ENCODE data around the gene ROR1.

ROR1 gene

DNA sequence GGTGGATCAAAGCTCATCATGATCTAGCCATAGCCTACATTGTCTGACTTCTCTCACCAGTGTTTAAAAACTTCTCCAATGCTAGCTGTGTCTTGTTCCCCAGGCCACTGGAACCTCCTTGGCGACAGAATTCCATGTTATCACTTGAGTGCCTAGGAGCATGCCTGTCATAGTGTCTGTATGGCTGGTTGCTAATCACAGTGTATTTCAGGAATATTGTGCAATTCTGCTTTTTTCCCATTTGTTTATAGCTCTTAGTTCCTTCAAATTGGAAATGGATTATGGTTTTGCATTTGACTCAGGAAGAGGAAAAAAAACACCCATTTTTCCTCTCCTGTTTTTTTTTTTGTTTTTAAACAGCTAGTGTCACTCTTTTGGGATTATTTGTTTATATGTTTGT, 25.5 kb downstream of the ROR1 start:
- H3K4me3 ChIP-seq (ENCODE audit: low read length) = no peak overlapping the region
- no peak for DNase-seq (ENCODE audit: low read depth)
- TF ChIP-seq, protein P1, sequence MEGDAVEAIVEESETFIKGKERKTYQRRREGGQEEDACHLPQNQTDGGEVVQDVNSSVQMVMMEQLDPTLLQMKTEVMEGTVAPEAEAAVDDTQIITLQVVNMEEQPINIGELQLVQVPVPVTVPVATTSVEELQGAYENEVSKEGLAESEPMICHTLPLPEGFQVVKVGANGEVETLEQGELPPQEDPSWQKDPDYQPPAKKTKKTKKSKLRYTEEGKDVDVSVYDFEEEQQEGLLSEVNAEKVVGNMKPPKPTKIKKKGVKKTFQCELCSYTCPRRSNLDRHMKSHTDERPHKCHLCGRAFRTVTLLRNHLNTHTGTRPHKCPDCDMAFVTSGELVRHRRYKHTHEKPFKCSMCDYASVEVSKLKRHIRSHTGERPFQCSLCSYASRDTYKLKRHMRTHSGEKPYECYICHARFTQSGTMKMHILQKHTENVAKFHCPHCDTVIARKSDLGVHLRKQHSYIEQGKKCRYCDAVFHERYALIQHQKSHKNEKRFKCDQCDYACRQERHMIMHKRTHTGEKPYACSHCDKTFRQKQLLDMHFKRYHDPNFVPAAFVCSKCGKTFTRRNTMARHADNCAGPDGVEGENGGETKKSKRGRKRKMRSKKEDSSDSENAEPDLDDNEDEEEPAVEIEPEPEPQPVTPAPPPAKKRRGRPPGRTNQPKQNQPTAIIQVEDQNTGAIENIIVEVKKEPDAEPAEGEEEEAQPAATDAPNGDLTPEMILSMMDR (IDR thresholded peaks at IDR 0.05; ENCODE audit: insufficient read depth, low read depth, low read length, missing control alignments) = no peak

DNA sequence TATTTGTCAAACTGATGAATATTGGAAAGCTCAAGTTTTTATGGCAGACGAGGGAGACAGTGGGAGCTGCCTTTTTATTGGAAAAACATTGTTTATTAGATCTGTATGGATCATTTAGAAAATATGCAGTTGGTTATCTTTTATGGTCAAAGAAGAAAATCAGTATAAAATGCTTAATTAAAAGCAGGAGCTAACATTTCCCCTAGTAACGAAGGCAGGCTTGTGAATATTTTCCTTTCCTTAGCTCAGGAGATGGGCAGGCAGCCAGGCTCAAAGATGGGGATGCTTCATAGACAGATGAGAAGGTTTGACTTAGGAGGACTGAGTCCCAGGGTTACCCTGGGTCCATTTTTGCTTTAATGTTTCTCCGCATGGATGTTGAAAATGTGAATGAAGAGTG, 26.0 kb downstream of the ROR1 start:
- DNase-seq (ENCODE audit: low read depth) = no peak
- no peak overlapping the region for H3K4me3 ChIP-seq (ENCODE audit: low read length)
- TF ChIP-seq, protein P1 (IDR thresholded peaks at IDR 0.05; ENCODE audit: insufficient read depth, low read depth, low read length, missing control alignments) = no peak

DNA sequence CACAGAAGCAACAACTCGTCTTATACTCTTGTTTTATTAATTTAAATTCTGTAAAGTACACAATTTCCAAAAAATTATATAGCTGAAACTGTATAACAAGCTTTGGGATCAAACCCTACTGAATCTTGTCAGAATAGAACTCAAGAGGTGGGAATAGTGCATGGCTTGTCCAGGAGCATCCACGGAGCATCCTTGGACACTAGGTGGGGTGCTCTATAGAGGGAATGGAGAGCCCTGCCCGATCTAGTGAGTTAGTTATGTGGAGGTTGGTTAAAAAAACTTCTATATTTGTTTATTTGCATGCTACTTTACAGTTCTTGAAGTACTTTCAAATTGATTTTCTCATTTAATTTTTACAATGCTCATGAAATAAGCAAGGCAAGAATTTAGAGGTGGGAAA, 28.3 kb downstream of the ROR1 start:
- TF ChIP-seq, protein P1 (IDR thresholded peaks at IDR 0.05; ENCODE audit: insufficient read depth, low read depth, low read length, missing control alignments) = peak; percentile 6
- H3K4me3 ChIP-seq (ENCODE audit: low read length) = no peak overlapping the region
- no peak for DNase-seq (ENCODE audit: low read depth)

DNA sequence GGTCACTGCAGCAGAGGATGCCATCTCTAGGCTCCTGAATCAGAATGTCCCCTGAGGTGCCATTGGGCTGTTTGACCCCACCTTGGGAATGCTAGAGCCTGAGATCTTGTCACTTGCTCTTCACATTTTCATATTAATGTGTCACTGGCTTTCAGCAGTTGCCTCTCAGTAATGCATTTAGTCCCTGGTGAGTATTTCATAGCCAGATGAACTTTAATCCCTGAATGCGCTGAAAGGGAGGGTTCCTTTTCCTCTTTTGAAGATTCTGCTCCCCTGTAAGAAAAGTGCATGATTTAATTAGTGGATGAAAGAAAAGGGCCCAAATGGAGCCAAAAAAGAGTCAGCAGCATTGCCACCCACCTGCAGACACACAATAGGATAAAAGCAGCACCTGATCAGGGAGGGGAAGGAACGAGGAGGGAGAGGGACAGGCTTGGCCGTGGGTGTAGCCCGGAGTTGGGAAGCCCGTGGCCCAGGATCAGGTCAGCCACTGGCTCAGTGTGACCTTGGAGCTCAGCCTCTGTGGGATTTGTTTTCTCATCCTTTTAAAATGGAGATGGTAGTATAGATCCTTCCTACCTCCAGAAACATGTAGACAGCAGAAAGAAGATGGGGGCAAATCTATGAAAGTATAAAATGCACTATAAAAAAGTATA, 31.1 kb downstream of the ROR1 start:
- DNase-seq (ENCODE audit: low read depth) = no peak
- no peak overlapping the region for H3K4me3 ChIP-seq (ENCODE audit: low read length)
- TF ChIP-seq, protein P1 (IDR thresholded peaks at IDR 0.05; ENCODE audit: insufficient read depth, low read depth, low read length, missing control alignments) = no peak

DNA sequence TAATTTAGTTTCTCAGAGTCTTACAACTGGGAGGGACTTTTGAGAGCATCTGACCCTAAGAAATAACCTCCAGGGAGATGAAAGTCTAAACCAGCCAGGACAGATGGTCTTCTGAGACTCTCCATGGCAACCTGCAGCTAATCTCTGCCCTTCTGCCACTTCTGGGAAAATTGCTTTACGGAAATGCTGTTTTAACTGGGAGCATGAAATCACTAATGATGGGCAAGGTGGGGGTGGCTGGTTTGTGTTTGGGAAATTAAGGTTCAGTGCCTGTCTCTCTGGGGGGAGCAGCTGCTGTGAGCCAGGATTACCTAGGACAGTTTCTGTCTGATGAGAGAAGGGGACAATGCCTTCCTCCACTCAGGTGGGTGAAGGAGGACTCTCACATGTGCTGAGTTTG, 33.2 kb downstream of the ROR1 start:
- no peak overlapping the region for H3K4me3 ChIP-seq (ENCODE audit: low read length)
- no peak for DNase-seq (ENCODE audit: low read depth)
- TF ChIP-seq, protein P1 (IDR thresholded peaks at IDR 0.05; ENCODE audit: insufficient read depth, low read depth, low read length, missing control alignments) = no peak

DNA sequence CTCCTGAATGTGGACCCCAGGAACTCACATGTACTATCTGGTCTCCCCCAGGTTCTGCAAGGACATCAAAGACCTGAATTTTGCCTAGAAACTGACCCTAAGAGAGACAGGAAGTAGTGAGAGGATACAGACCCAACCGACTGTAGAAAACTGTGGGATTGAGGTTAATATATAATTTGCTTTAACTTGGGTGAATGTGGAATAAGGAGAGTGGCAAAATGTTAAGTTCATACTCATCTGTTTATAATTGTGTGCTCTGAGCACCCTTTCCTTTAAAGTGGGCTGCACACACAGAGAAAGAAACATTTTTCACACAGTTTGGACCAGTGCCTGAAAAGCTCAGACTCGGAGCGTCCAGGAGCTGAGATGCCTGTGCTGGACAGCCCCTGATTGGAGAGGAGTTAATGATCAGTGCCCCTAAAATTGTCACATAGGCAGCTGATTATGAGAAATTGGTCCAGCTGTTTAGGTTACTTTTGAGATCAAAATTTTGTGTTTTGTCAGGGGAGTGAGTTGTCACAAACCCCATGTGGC, 37.2 kb downstream of the ROR1 start:
- TF ChIP-seq, protein P1 (IDR thresholded peaks at IDR 0.05; ENCODE audit: insufficient read depth, low read depth, low read length, missing control alignments) = no peak
- no peak for DNase-seq (ENCODE audit: low read depth)
- H3K4me3 ChIP-seq (ENCODE audit: low read length) = no peak overlapping the region

Data from epithelial cell of esophagus (primary cell).